ENCODE measurements around the gene PIP. TPM values are rescaled to one million over a fixed set of nuclear protein-coding genes. Genes with fewer than 3 reads are reported as not detected.
"Not testable (repeated sequence)": the region's sequence is repeated elsewhere in the genome, so short reads cannot be mapped to it uniquely, and the experiment has no call there.

The PIP gene
- total RNA-seq, 4 donors from 2014 or later = not detected

- 82 to 91% methylated on average over 3 of the region's 3 CpGs for WGBS, 2 donors
- intact Hi-C loops (cut with DNase I) = no loop called here
- Histone ChIP-seq H3K36me3 (no peaks in the 10 kb centered on the region), H3K27ac (no peak overlapping the region), H3K9me3 (peaks cover 0 to 2% (median 0%) of the 10 kb centered on the region in 3 donors), H3K4me1 (no peaks in the 10 kb centered on the region), H3K27me3 (no peaks in the 10 kb centered on the region), H3K4me3 (no peak overlapping the region)
- TF ChIP-seq POLR2A (IDR thresholded peaks at IDR 0.05) (no peak), CTCF (IDR thresholded peaks at IDR 0.05) (no peak)
- no peak for DNase-seq
Measured at GRCh38 chr7:143117395-143117794, 14.5 kb upstream of the PIP start.

- Histone ChIP-seq H3K27ac (no peak overlapping the region), H3K27me3 (no peaks in the 10 kb centered on the region), H3K36me3 (no peaks in the 10 kb centered on the region), H3K4me1 (peaks cover 0 to 7% (median 0%) of the 10 kb centered on the region in 3 donors), H3K9me3 (peaks cover 0 to 23% (median 15%) of the 10 kb centered on the region in 3 donors), H3K4me3 (no peak overlapping the region)
- 43 to 56% methylated on average over 3 of the region's 3 CpGs for WGBS, 2 donors
- no peak for DNase-seq
- intact Hi-C loops (cut with DNase I) = no loop called here
- TF ChIP-seq POLR2A (IDR thresholded peaks at IDR 0.05) (no peak), CTCF (IDR thresholded peaks at IDR 0.05) (no peak)
Measured at GRCh38 chr7:143120691-143121405, 11.0 kb upstream of the PIP start.

GRCh38 chr7:143123326-143123725, 8.6 kb upstream of the PIP start:
- DNase-seq; intact Hi-C loops (cut with DNase I); H3K36me3 ChIP-seq; H3K27me3 ChIP-seq; H3K4me1 ChIP-seq; H3K4me3 ChIP-seq; H3K27ac ChIP-seq: not testable (repeated sequence)
- 91 to 93% methylated on average over 9 of the region's 9 CpGs for WGBS, 2 donors
- H3K9me3 ChIP-seq = peaks cover 0 to 24% (median 15%) of the 10 kb centered on the region in 3 donors

GRCh38 chr7:143126146-143126545, 5.7 kb upstream of the PIP start:
- H3K27me3 ChIP-seq = no peaks in the 10 kb centered on the region
- no peak overlapping the region for H3K27ac ChIP-seq
- H3K9me3 ChIP-seq = peaks cover 0 to 24% (median 15%) of the 10 kb centered on the region in 3 donors
- TF ChIP-seq POLR2A (IDR thresholded peaks at IDR 0.05) (no peak), CTCF (IDR thresholded peaks at IDR 0.05) (no peak)
- peaks cover 0 to 9% (median 0%) of the 10 kb centered on the region in 3 donors for H3K4me1 ChIP-seq
- intact Hi-C loops (cut with DNase I) = no loop called here
- WGBS, 2 donors = 4 to 29% methylated on average over 1 of the region's 1 CpG
- DNase-seq = no peak
- no peak overlapping the region for H3K4me3 ChIP-seq
- H3K36me3 ChIP-seq = no peaks in the 10 kb centered on the region

GRCh38 chr7:143129051-143129450, 2.8 kb upstream of the PIP start:
- peaks cover 0 to 6% (median 0%) of the 10 kb centered on the region in 4 donors for H3K27me3 ChIP-seq
- no peak overlapping the region for H3K27ac ChIP-seq
- peaks cover 0 to 9% (median 0%) of the 10 kb centered on the region in 3 donors for H3K4me1 ChIP-seq
- no peak overlapping the region for H3K4me3 ChIP-seq
- H3K9me3 ChIP-seq = peaks cover 0 to 10% (median under 1%) of the 10 kb centered on the region in 3 donors
- WGBS, 2 donors = 32 to 53% methylated on average over 2 to 3 of the region's 3 CpGs
- TF ChIP-seq CTCF (IDR thresholded peaks at IDR 0.05) = no peak
- TF ChIP-seq POLR2A (IDR thresholded peaks at IDR 0.05) = no peak
- H3K36me3 ChIP-seq = no peaks in the 10 kb centered on the region
- intact Hi-C loops (cut with DNase I) = no loop called here
- DNase-seq = no peak

All from esophagus squamous epithelium (tissue), 5 donors.